Esophagus squamous epithelium (tissue), 4 donors: ENCODE data around the gene DNAJB7.

Experiments
- CTCF ChIP-seq, 6 experiments: fragments of 450-650 bp in 4 of 6; fragments of 200-600 bp in 2 of 6; sonication (generic) in 2 of 6; IDR thresholded peaks; one replicate each; pipeline ENCODE4 v1.5.1; 2016 to 2019; ENCODE audit warnings: antibody characterized with exemption in 6 of 6, mild to moderate bottlenecking in 4 of 6, moderate library complexity in 4 of 6
- POLR2A ChIP-seq, 4 donors: fragments of 450-650 bp; IDR thresholded peaks; one replicate each; pipeline ENCODE4 v1.6.1; 2017; ENCODE audit warnings: antibody characterized with exemption in 4 of 4, mild to moderate bottlenecking in 4 of 4, moderate library complexity in 3 of 4

- TF ChIP-seq CTCF (IDR thresholded peaks at IDR 0.05), result no peak
- TF ChIP-seq POLR2A (IDR thresholded peaks at IDR 0.05), result no peak
Observed at GRCh38 chr22:40904101-40904500, 42.2 kb upstream of the DNAJB7 start.
